ENCODE data around the gene MACF1.

MACF1 gene

DNA sequence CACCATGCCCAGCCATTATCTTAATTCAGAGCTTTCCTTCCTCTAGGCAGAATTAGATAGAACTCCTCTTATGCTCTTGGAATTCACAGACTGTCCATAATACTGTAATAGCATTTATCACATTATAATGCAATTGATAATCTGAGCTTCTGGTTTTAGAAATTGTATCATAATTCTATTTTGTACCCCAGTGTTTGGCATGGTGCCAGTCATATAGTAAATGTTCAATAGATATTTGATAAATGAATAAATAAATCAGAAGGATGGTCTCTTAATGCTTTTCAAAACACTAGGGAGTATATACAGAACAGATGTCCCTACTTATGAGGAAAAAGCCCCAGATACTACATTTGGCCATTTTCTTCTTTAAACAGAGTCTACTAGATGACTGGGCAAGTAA is 167.6 kb downstream of the MACF1 start:
- TF ChIP-seq, protein P1, sequence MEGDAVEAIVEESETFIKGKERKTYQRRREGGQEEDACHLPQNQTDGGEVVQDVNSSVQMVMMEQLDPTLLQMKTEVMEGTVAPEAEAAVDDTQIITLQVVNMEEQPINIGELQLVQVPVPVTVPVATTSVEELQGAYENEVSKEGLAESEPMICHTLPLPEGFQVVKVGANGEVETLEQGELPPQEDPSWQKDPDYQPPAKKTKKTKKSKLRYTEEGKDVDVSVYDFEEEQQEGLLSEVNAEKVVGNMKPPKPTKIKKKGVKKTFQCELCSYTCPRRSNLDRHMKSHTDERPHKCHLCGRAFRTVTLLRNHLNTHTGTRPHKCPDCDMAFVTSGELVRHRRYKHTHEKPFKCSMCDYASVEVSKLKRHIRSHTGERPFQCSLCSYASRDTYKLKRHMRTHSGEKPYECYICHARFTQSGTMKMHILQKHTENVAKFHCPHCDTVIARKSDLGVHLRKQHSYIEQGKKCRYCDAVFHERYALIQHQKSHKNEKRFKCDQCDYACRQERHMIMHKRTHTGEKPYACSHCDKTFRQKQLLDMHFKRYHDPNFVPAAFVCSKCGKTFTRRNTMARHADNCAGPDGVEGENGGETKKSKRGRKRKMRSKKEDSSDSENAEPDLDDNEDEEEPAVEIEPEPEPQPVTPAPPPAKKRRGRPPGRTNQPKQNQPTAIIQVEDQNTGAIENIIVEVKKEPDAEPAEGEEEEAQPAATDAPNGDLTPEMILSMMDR (IDR thresholded peaks at IDR 0.05; ENCODE audit: extremely low read depth, insufficient read depth, missing control alignments) = no peak
- no peak for DNase-seq (ENCODE audit: low spot score)
- in situ Hi-C loops (cut with MboI; ENCODE audit: low pct_unique_long_range_greater_than_20kb, low sequenced_read_pairs, unreplicated experiment) = no loop called here

DNA sequence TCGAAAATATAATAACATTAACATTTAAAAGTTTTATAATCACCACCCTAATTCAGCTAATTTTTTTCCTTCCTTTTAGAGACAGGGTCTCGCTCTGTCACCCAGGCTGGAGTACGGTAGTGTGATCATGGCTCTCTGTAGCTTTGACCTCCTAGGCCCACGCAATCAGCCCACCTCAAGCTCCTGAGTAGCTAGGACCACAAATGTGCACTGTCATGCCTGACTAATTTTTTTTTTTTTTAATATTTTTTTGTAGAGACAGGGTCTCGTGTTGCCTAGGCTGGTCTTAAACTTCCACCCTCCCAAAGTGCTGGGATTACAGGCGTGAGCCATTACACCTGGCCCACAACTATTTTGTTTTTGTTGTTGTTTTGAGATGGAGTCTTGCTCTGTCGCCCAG is 172.2 kb downstream of the MACF1 start:
- DNase-seq (ENCODE audit: low spot score) = no peak
- TF ChIP-seq, protein P1 (IDR thresholded peaks at IDR 0.05; ENCODE audit: extremely low read depth, insufficient read depth, missing control alignments) = no peak
- in situ Hi-C loops (cut with MboI; ENCODE audit: low pct_unique_long_range_greater_than_20kb, low sequenced_read_pairs, unreplicated experiment) = no loop called here

DNA sequence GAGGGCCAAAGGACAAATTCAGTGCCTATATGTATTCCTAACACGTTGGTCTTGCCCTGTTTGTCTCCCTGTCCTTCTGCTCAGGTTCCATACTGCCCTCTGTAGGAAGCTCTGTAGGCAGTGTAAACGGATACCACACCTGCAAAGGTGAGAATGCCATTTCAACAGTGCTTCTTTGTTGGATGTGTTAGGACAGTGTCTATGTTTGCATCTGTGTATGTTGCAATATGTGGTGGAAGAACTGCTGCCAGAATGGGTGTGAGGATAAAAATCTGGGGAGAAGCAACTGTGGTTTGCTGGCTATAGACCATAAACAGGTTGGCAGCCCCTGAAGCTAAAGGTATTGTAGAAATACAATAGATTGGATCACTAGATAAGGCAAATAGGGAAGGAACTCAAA is 173.9 kb downstream of the MACF1 start:
- no peak for DNase-seq (ENCODE audit: low spot score)
- TF ChIP-seq, protein P1 (IDR thresholded peaks at IDR 0.05; ENCODE audit: extremely low read depth, insufficient read depth, missing control alignments) = peak; percentile 47
- in situ Hi-C loops (cut with MboI; ENCODE audit: low pct_unique_long_range_greater_than_20kb, low sequenced_read_pairs, unreplicated experiment) = no loop called here

DNA sequence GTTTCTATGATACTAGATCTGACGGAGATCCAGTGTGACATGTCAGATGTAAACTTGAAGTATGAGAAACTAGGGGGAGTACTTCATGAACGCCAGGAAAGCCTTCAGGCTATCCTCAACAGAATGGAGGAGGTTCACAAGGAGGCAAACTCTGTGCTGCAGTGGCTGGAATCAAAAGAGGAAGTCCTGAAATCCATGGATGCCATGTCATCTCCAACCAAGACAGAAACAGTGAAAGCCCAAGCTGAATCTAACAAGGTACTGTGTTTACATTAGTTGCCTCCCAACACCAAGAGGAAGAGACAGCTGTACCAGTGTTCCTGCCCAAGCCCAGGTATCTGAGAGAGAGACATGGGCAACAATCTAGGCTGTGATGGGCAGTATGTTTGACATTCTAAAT is 174.7 kb downstream of the MACF1 start:
- no peak for DNase-seq (ENCODE audit: low spot score)
- in situ Hi-C loops (cut with MboI; ENCODE audit: low pct_unique_long_range_greater_than_20kb, low sequenced_read_pairs, unreplicated experiment) = no loop called here

DNA sequence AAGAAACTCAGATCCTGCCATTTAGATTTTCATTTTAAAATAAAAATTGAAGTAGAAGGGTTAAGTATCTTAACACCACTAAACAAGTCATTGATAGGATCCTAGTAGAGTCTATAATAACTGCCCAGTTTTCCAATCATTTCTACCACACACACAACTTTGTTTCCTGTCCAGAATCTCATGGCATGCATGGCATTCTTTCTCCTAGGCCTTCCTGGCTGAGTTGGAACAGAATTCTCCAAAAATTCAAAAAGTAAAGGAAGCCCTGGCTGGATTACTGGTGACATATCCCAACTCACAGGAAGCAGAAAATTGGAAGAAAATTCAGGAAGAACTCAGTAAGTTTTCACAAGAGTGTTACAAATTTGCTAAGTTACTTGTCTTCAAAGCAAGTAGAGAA is 175.5 kb downstream of the MACF1 start:
- in situ Hi-C loops (cut with MboI; ENCODE audit: low pct_unique_long_range_greater_than_20kb, low sequenced_read_pairs, unreplicated experiment) = no loop called here
- no peak for DNase-seq (ENCODE audit: low spot score)
- TF ChIP-seq, protein P1 (IDR thresholded peaks at IDR 0.05; ENCODE audit: extremely low read depth, insufficient read depth, missing control alignments) = no peak

More for the DNA sequence above, 174.7 kb downstream of the MACF1 start:
- TF ChIP-seq, protein P1 (IDR thresholded peaks at IDR 0.05; ENCODE audit: extremely low read depth, insufficient read depth, missing control alignments) = no peak

DNA sequence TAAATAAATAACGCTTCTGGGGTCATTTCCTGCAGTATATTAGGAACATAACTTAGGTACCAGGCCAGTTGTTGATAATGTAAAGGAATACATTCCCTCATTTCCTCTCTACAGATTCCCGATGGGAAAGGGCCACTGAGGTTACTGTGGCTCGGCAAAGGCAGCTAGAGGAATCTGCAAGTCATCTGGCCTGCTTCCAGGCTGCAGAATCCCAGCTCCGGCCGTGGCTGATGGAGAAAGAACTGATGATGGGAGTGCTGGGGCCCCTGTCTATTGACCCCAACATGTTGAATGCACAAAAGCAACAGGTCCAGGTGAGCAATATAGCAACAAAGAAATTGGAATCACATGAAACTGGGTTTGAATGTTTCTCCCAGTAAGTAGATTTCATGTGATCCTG is 177.3 kb downstream of the MACF1 start:
- in situ Hi-C loops (cut with MboI; ENCODE audit: low pct_unique_long_range_greater_than_20kb, low sequenced_read_pairs, unreplicated experiment) = no loop called here
- DNase-seq (ENCODE audit: low spot score) = no peak
- TF ChIP-seq, protein P1 (IDR thresholded peaks at IDR 0.05; ENCODE audit: extremely low read depth, insufficient read depth, missing control alignments) = no peak

DNA sequence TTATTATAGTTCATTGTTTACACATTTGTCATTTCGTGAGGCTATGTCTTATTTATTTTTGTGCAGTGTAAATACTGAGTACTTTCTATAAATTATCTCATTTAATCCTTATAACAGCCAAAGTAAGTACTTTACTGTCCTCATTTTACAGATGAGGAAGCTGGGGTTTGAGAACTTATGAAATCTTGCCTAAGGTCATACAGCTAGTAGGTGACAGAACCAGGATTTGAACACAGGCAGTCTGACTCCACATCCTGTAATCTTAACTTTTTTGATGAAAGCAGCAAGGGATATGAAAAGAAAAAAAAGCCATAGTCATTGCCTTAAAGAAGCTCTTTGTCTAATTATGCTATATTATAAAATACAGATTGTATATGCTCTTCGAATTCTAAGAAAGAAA is 179.8 kb downstream of the MACF1 start:
- TF ChIP-seq, protein P1 (IDR thresholded peaks at IDR 0.05; ENCODE audit: extremely low read depth, insufficient read depth, missing control alignments) = no peak
- DNase-seq (ENCODE audit: low spot score) = no peak
- in situ Hi-C loops (cut with MboI; ENCODE audit: low pct_unique_long_range_greater_than_20kb, low sequenced_read_pairs, unreplicated experiment) = no loop called here
